MM.1S (cell line): ENCODE data around the gene DOK1.

Experiments used
- DNase-seq: peaks from one replicate; pipeline ENCODE4 v3.0.0-alpha.2; 2015
- H2AFZ ChIP-seq: fragments of 300-600 bp; sonication (generic); 2 replicates; pipeline ENCODE4 v1.6.0; 2016; ENCODE audit warnings: antibody characterized with exemption, low read length
- H3F3A ChIP-seq: fragments of 300-600 bp; sonication (generic); 2 replicates; pipeline ENCODE4 v1.6.1; 2016; ENCODE audit warnings: mild to moderate bottlenecking, antibody characterized with exemption, low read length, moderate library complexity, mixed read lengths; ENCODE audit not compliant: insufficient read depth
- H3K27ac ChIP-seq: fragments of 300-600 bp; sonication (generic); 2 replicates; pipeline ENCODE4 v1.5.1; 2016; ENCODE audit warnings: mild to moderate bottlenecking, low read length
- H3K27me3 ChIP-seq: fragments of 300-600 bp; sonication (generic); replicated peaks from 2 replicates; pipeline ENCODE4 v1.6.0; 2016; ENCODE audit warnings: low read length; ENCODE audit not compliant: insufficient read depth
- H3K36me3 ChIP-seq: fragments of 300-600 bp; sonication (generic); replicated peaks from 2 replicates; pipeline ENCODE4 v1.6.1; 2016; ENCODE audit warnings: mild to moderate bottlenecking, low read length, mixed read lengths; ENCODE audit not compliant: insufficient read depth
- H3K4me1 ChIP-seq: fragments of 300-600 bp; sonication (generic); 2 replicates; pipeline ENCODE4 v1.6.1; 2016; ENCODE audit warnings: low read length, mixed read lengths
- H3K4me2 ChIP-seq: fragments of 300-600 bp; sonication (generic); 2 replicates; pipeline ENCODE4 v1.6.0; 2016; ENCODE audit warnings: low read depth, low read length
- H3K4me3 ChIP-seq: fragments of 300-600 bp; sonication (generic); 2 replicates; pipeline ENCODE4 v1.5.1; 2016; ENCODE audit warnings: low read length, mixed read lengths
- H3K79me2 ChIP-seq: fragments of 300-600 bp; sonication (generic); 2 replicates; pipeline ENCODE4 v1.6.1; 2016; ENCODE audit warnings: mixed run types, low read length, mixed read lengths
- H3K9ac ChIP-seq: fragments of 300-600 bp; sonication (generic); 2 replicates; pipeline ENCODE4 v1.6.1; 2016; ENCODE audit warnings: low read length, mixed read lengths
- H3K9me2 ChIP-seq: fragments of 300-600 bp; sonication (generic); replicated peaks from 2 replicates; pipeline ENCODE4 v1.6.1; 2016; ENCODE audit warnings: mild to moderate bottlenecking, low read length, mixed read lengths; ENCODE audit not compliant: insufficient read depth
- H3K9me3 ChIP-seq: fragments of 300-600 bp; sonication (generic); replicated peaks from 2 replicates; pipeline ENCODE4 v1.6.1; 2016; ENCODE audit warnings: mild to moderate bottlenecking, low read length, mixed read lengths; ENCODE audit not compliant: insufficient read depth
- H4K20me1 ChIP-seq: fragments of 300-600 bp; sonication (generic); 2 replicates; pipeline ENCODE4 v1.6.1; 2016; ENCODE audit warnings: mild to moderate bottlenecking, low read length, moderate library complexity, mixed read lengths; ENCODE audit not compliant: insufficient read depth
- EZH2 ChIP-seq: fragments of 300-600 bp; sonication (generic); optimal IDR thresholded peaks from 2 replicates; pipeline ENCODE3; 2017; ENCODE audit warnings: low read depth, mild to moderate bottlenecking, antibody characterized with exemption, low read length, mixed read lengths
- EZH2phosphoT487 ChIP-seq: fragments of 300-600 bp; sonication (generic); IDR thresholded peaks from 2 replicates; pipeline ENCODE4 v1.6.1; 2018; ENCODE audit warnings: antibody characterized with exemption, low read length
- TF ChIP-seq, protein P1 (sequence below): fragments of 300-600 bp; sonication (generic); IDR thresholded peaks from 2 replicates; pipeline ENCODE4 v1.5.1; 2016; ENCODE audit warnings: antibody characterized with exemption, low read length, mixed read lengths

Gene DOK1

DNA sequence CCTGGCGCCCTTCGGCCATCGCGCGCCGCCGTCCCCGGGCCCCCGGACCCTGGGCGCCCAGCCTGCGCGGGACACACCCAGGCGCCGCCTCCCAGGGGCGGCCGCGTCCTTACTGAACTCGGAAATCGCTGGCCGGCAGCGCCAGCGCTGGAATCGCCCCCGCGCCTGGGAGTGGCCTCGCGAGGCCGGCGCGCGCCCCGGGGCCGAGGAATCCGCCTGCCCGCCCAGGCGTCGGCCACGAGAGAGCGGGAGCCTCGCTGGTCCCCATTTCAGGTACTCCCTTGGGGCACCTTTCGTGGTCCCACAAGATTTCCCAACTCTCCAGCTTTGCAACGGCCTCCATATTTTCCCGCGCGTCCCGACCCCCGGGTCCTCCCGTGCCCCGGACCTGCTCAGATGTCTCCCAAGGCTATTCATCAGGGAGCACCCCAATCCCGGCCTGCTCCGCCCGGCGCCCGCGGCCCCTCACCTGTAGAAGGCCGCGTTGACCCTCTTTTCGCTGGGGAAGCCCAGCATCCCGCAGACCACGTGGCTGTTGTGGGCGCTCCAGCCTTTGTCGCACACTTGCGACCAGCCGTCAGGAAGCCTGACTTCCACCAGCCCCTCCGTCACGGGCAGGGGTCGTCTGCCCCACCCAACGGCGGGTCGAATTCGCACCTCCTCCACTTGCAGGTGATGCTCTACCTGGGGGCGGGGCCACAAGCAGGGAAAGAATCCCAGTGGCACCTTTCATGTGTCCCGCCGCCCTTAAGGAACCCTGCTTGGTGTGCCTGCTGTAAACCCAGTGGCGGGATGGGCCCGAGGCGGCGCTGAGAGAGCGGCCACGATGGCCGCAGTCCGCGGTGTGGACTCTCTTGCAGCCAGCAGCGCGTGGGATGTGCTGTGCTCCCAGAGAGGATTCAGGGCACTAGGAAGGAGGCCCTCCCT, 5.4 kb upstream of the DOK1 start:
- Histone ChIP-seq H3K9ac (no peak overlapping the region), H3K79me2 (no peaks in the 10 kb centered on the region), H3K9me2 (no peaks in the 10 kb centered on the region), H3F3A (no peaks in the 10 kb centered on the region), H3K4me1 (peaks cover 3% of the 10 kb centered on the region; the same call in 1 of the 2 replicates), H3K27me3 (peaks cover 52% of the 10 kb centered on the region), H3K4me2 (peak overlapping the region; percentile 71), H3K27ac (no peak overlapping the region), H3K9me3 (no peaks in the 10 kb centered on the region), H4K20me1 (no peaks in the 10 kb centered on the region), H3K4me3 (peak overlapping the region; percentile 51), H3K36me3 (no peaks in the 10 kb centered on the region), H2AFZ (peak overlapping the region; percentile 54; the same call in 1 of the 2 replicates)
- TF ChIP-seq EZH2phosphoT487 (no peak), EZH2 (peak; percentile 26)
- TF ChIP-seq, protein P1, sequence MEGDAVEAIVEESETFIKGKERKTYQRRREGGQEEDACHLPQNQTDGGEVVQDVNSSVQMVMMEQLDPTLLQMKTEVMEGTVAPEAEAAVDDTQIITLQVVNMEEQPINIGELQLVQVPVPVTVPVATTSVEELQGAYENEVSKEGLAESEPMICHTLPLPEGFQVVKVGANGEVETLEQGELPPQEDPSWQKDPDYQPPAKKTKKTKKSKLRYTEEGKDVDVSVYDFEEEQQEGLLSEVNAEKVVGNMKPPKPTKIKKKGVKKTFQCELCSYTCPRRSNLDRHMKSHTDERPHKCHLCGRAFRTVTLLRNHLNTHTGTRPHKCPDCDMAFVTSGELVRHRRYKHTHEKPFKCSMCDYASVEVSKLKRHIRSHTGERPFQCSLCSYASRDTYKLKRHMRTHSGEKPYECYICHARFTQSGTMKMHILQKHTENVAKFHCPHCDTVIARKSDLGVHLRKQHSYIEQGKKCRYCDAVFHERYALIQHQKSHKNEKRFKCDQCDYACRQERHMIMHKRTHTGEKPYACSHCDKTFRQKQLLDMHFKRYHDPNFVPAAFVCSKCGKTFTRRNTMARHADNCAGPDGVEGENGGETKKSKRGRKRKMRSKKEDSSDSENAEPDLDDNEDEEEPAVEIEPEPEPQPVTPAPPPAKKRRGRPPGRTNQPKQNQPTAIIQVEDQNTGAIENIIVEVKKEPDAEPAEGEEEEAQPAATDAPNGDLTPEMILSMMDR, result no peak
- DNase-seq, result no peak

DNA sequence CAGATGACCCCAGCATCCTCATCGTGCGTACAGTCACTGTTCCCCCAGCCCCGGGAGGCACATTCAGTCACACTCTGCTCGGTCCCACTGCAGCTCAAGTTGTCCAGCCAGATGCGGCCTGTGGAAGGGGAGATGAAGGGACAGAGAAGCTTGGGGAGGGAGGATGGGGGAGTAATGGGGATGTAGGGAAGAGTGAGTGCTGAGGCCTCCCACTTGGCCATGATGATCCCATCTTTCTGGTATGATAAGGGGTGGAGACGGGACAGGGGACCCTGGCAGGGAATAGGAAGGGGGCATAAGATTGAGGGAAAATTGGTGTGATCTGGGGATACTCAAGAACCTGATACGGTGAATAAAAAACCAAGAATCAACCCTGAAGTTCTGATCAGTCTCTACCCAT, 4.3 kb upstream of the DOK1 start:
- Histone ChIP-seq H3K9me2 (no peaks in the 10 kb centered on the region), H4K20me1 (no peaks in the 10 kb centered on the region), H3K9ac (no peak overlapping the region), H3F3A (no peaks in the 10 kb centered on the region), H3K27me3 (peaks cover 48% of the 10 kb centered on the region), H3K4me2 (no peak overlapping the region), H3K9me3 (no peaks in the 10 kb centered on the region), H3K27ac (no peak overlapping the region), H3K4me3 (no peak overlapping the region), H2AFZ (no peak overlapping the region), H3K4me1 (peaks cover 3% of the 10 kb centered on the region; the same call in 1 of the 2 replicates), H3K79me2 (0 out of 2 replicates have a peak, but pooled peaks cover 6% of the 10 kb centered on the region), H3K36me3 (no peaks in the 10 kb centered on the region)
- TF ChIP-seq EZH2phosphoT487, result no peak
- TF ChIP-seq, protein P1, result no peak
- no peak for TF ChIP-seq EZH2
- DNase-seq, result no peak

DNA sequence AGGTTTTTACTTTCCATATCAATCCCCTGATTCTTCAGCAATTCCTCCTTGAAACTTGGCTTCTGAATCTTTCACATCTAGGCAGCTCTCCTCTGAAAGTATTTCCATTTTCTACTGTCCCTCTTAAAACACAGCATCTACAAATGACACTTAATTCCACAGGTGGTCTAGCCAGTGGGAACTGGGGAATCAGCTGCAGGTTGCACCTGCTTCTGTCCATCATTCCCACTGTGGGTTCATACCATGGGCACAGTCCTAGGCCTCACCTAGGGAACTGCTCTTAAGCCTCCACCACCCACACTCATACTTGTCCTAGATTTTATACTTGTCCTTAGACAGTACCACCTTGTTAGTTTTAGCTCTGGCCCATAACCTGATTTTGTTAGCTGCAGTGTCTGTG, 3.0 kb upstream of the DOK1 start:
- Histone ChIP-seq H3K4me3 (no peak overlapping the region), H3K36me3 (0 out of 2 replicates have a peak, but pooled peaks cover 1% of the 10 kb centered on the region), H4K20me1 (no peaks in the 10 kb centered on the region), H3K4me1 (peaks cover 3% of the 10 kb centered on the region; the same call in 1 of the 2 replicates), H3K4me2 (no peak overlapping the region), H3K79me2 (peaks cover 9% of the 10 kb centered on the region; the same call in 1 of the 2 replicates), H3K9me3 (no peaks in the 10 kb centered on the region), H3K27ac (no peak overlapping the region), H3K9me2 (no peaks in the 10 kb centered on the region), H2AFZ (no peak overlapping the region), H3K27me3 (peaks cover 38% of the 10 kb centered on the region), H3F3A (no peaks in the 10 kb centered on the region), H3K9ac (no peak overlapping the region)
- no peak for TF ChIP-seq EZH2phosphoT487
- TF ChIP-seq, protein P1, result no peak
- TF ChIP-seq EZH2, result no peak
- no peak for DNase-seq
